CD4-positive, alpha-beta T cell treated with Interleukin-21 for 1 hour (primary cell): Measurements from ENCODE around the gene TSPY3.
"Not testable (repeated sequence)": the region's sequence is repeated elsewhere in the genome, so short reads cannot be mapped to it uniquely, and the experiment has no call there.

Source experiments
- DNase-seq: peaks from one replicate; pipeline ENCODE4 v3.0.0-alpha.2; 2020

Gene TSPY3

GRCh38 chrY:9398121-9398520 is at the start of gene TSPY3:
TSPY3 (plus strand) TSS chrY:9398421; CDS start chrY:9398467, 46 bp downstream.
- DNase-seq: not testable (repeated sequence)

GRCh38 chrY:9357497-9357896 is 40.7 kb upstream of the TSPY3 start, which contains the start of gene TSPY8:
TSPY8 (plus strand) TSS chrY:9357797; CDS start chrY:9357843, 46 bp downstream.
- not testable (repeated sequence) for DNase-seq

GRCh38 chrY:9396527-9396926 is 1.7 kb upstream of the TSPY3 start:
- not testable (repeated sequence) for DNase-seq
